ENCODE results near the gene ABCG5.

The ABCG5 gene

GRCh38 chr2:43825841-43826240 is 12.8 kb downstream of the ABCG5 start:
- DNase-seq (ENCODE audit: low read depth), result no peak
- no peak for TF ChIP-seq MYC (IDR thresholded peaks at IDR 0.05; ENCODE audit: low read depth, low read length)
- no peak for TF ChIP-seq POLR2A (IDR thresholded peaks at IDR 0.05; ENCODE audit: extremely low read depth, insufficient read length)
- no peak for TF ChIP-seq MAX (IDR thresholded peaks at IDR 0.05; ENCODE audit: low read depth, low read length)
- TF ChIP-seq CTCF (IDR thresholded peaks at IDR 0.05; ENCODE audit: low read depth, low read length), result no peak
- H3K4me3 ChIP-seq (ENCODE audit: low read depth, low read length), result no peak overlapping the region

- H3K4me3 ChIP-seq (ENCODE audit: low read depth, low read length), result no peak overlapping the region
- no peak for DNase-seq (ENCODE audit: low read depth)
- no peak for TF ChIP-seq POLR2A (IDR thresholded peaks at IDR 0.05; ENCODE audit: extremely low read depth, insufficient read length)
- TF ChIP-seq CTCF (IDR thresholded peaks at IDR 0.05; ENCODE audit: low read depth, low read length), result no peak
- no peak for TF ChIP-seq MAX (IDR thresholded peaks at IDR 0.05; ENCODE audit: low read depth, low read length)
- TF ChIP-seq MYC (IDR thresholded peaks at IDR 0.05; ENCODE audit: low read depth, low read length), result no peak
Observed at GRCh38 chr2:43824951-43825493, 13.6 kb downstream of the ABCG5 start.

- no peak overlapping the region for H3K4me3 ChIP-seq (ENCODE audit: low read depth, low read length)
- no peak for TF ChIP-seq POLR2A (IDR thresholded peaks at IDR 0.05; ENCODE audit: extremely low read depth, insufficient read length)
- no peak for TF ChIP-seq MYC (IDR thresholded peaks at IDR 0.05; ENCODE audit: low read depth, low read length)
- no peak for TF ChIP-seq MAX (IDR thresholded peaks at IDR 0.05; ENCODE audit: low read depth, low read length)
- no peak for TF ChIP-seq CTCF (IDR thresholded peaks at IDR 0.05; ENCODE audit: low read depth, low read length)
- no peak for DNase-seq (ENCODE audit: low read depth)
Observed at GRCh38 chr2:43824512-43824911, 14.1 kb downstream of the ABCG5 start.

- TF ChIP-seq POLR2A (IDR thresholded peaks at IDR 0.05; ENCODE audit: extremely low read depth, insufficient read length) (no peak), MYC (IDR thresholded peaks at IDR 0.05; ENCODE audit: low read depth, low read length) (no peak), MAX (IDR thresholded peaks at IDR 0.05; ENCODE audit: low read depth, low read length) (no peak), CTCF (IDR thresholded peaks at IDR 0.05; ENCODE audit: low read depth, low read length) (no peak)
- H3K4me3 ChIP-seq (ENCODE audit: low read depth, low read length), result no peak overlapping the region
- no peak for DNase-seq (ENCODE audit: low read depth)
Observed at GRCh38 chr2:43823751-43824150, 14.9 kb downstream of the ABCG5 start.

- no peak overlapping the region for H3K4me3 ChIP-seq (ENCODE audit: low read depth, low read length)
- no peak for DNase-seq (ENCODE audit: low read depth)
- TF ChIP-seq CTCF (IDR thresholded peaks at IDR 0.05; ENCODE audit: low read depth, low read length), result no peak
- TF ChIP-seq POLR2A (IDR thresholded peaks at IDR 0.05; ENCODE audit: extremely low read depth, insufficient read length), result no peak
- no peak for TF ChIP-seq MYC (IDR thresholded peaks at IDR 0.05; ENCODE audit: low read depth, low read length)
- TF ChIP-seq MAX (IDR thresholded peaks at IDR 0.05; ENCODE audit: low read depth, low read length), result no peak
Observed at GRCh38 chr2:43822839-43823238, 15.8 kb downstream of the ABCG5 start.

Data from NB4 (cell line).